Glomerular endothelial cell (primary cell): Measurements from ENCODE around the gene DHRSX. TPM values are rescaled to one million over a fixed set of nuclear protein-coding genes. Genes with fewer than 3 reads are reported as not detected.
"Not testable (repeated sequence)": the region's sequence is repeated elsewhere in the genome, so short reads cannot be mapped to it uniquely, and the experiment has no call there.

Experiments
- DNase-seq: peaks from one replicate; pipeline ENCODE4 v3.0.0-alpha.2; 2011; ENCODE audit warnings: low read depth, low spot score; ENCODE audit errors: extremely low read depth
- total RNA-seq: library from RNA; depleted of rRNA; stranded (reverse); fragments of >200 nt; gene quantifications from 2 replicates; pipeline ENCODE4 v1.2.3, GENCODE V29; 2015

The DHRSX gene
- total RNA-seq, 1 donor from 2014 or later: 22.5 TPM

DNA sequence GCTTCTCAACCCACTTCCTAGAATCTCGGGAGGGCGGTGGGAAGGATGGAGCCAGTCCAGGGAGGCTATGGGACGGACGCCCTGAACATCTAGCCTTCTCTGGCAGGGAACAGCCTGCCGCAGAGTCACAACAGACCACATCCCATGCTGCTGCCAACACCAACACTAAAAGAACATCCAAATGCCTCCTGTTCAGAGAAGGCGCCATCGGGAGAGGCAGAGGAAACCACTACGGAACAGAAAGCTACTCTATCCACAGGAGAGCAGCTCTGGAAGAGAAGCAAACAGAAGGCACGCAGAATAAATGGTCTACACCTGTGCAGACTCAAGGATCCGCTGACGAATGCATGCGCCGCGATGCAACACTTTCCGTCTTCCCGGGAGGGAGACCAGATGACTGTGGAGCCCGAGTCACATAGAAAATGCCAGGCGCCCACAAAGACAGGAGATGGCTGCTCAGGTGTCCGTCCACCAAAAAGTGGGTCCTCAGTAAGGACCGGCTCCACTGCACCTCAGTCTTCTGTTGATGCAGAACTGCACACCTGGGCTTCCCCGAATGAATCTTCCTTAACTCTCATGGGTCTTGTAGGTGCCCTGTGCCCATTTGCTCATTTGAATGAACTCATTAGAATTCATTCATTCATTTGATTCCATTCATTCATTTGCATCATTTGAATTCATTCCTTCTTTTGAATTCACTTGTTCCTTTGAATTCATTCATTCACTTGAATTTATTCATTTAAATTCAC lies 217.5 kb downstream of the DHRSX start:
- no peak for DNase-seq

DNA sequence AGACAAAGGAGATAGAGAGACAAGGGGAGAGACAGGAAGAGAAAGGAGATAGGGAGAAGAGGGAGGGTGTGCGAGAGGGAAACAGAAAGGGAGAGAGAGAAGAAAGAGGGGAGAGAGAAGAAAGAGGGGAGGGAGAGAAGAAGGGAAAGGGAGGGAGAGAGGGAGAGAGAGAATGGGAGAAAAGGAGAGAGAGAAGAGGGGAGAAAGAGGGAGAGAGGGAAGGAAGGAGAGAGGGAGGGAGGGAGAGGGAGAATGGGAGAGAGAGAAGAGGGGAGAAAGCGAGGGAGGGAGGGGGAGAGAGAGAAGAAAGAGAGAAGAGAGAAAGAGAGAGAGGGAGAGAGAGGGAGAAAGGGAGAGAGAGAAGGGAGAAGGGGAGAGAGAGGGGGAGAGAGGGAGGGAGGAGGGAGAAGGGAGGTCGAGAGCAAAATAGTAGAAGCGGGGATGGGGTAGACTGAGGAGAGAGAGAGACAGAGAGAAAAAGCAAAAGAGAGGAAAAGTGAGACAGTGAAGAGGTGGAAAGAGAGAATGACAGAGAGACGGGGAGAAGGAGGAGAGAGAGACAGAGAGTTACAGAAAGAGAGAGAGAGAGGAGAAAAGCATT lies 218.2 kb downstream of the DHRSX start:
- no peak for DNase-seq

DNA sequence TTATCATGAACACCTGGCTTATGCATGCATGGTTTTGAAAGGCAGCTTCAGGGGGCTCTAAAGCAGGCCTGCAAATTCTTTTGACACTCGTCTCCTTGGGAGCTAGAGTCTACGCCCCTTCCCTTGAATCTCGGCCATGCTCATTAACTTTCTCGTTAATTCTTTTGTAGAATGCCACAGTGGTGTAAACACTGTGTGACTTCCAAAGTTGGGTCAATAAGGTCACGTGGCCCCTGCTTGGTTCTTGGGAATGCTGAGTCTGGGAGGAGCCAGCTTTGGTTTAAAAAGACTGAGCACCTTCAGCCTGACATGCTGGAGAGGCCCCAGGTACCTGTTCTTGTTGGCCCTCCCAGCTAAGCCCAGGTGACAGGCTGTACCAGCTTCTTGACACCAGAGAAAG lies 228.4 kb downstream of the DHRSX start:
- no peak for DNase-seq

DNA sequence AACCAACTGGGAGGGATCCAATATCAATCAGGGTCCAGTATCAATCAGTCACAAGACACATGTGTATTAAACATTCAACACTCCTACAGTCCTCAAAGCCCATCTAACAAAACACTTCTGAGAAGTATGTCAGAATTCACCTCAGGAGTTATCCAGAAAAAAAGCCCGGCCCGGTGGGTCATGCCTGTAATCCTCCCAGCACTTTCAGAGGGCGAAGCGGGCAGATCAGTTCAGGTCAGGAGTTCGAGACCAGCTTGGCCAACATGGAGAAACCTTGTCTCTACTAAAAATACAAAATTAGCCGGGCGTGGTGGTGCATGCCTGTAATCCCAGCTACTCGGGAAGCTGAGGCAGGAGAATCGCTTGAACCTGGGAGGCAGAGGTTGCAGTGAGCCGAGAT lies 229.2 kb downstream of the DHRSX start:
- not testable (repeated sequence) for DNase-seq

GRCh38 chrX:2270783-2271182 lies 230.0 kb downstream of the DHRSX start:
- not testable (repeated sequence) for DNase-seq

- DNase-seq: no peak
Measured at GRCh38 chrX:2267890-2268289, 232.9 kb downstream of the DHRSX start.

DNA sequence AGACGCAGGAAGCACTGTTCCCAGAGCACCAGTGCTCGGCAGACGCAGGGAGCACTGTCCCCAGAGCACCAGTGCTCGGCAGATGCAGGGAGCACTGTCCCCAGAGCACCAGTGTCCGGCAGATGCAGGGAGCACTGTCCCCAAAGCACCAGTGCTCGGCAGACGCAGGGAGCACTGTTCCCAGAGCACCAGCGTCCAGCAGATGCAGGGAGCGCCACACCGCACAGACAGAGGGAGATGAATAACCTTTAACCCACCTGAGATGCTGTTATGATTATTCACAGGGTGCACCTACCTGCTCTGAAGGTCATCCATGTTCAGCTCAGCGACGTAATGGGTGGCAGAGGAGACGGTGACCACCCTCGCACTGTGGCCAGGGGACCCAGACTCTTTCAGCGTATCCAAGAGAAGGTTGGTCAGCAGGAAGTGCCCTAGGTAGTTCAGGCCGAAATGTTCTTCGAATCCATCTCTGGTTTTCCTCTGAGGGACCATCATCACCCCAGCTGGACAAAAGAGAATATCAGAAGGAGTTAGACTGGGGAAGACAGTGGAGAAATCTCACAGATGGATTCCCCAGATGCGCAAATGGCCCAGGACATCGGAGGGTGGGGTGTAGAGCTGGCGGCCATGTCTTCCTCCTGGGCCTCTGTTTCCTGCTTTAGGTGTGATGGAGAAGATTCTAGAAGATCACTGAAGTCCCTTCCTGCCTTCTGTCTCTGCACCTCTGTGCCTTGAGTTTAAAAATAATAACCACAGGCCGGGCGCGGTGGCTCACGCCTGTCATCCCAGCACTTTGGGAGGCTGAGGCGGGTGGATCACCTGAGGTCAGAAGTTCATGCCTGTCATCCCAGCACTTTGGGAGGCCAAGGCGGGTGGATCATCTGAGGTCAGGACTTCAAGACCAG lies 234.1 kb downstream of the DHRSX start:
- DNase-seq: no peak

GRCh38 chrX:2265658-2266444 lies 234.9 kb downstream of the DHRSX start:
- DNase-seq: not testable (repeated sequence)

DNA sequence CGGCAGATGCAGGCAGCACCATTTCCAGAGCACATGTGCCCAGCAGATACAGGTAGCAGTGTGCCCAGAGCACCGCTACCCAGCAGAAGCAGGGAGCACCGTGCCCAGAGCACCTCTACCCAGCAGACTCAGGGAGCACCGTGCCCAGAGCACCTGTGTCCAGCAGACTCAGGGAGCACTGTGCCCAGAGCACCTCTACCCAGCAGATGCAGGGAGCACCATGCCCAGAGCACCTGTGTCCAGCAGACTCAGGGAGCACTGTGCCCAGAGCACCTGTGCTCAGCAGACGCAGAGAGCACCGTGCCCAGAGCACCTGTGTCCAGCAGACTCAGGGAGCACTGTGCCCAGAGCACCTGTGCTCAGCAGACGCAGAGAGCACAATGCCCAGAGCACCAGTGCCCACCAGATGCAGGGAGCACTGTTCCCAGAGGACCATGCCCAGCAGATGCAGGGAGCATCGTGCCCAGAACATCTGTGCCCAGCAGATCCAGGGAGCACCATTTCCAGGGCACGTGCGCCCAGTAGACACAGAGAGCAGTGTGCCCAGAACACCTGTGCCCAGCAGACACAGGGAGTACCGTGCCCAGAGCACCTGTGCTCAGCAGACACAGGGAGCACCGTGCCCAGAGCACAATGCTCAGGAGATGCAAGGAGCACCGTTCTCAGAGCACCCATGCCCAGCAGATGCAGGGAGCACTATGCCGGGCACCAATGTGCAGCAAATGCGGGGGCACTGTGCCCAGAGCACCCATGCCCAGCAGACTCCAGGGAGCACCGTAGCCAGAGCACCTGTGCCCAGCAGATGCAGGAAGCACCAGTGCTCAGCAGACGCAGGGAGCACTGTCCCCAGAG lies 236.4 kb downstream of the DHRSX start:
- no peak for DNase-seq

GRCh38 chrX:2263203-2263602 lies 237.6 kb downstream of the DHRSX start:
- DNase-seq: no peak

GRCh38 chrX:2262668-2263055 lies 238.1 kb downstream of the DHRSX start:
- DNase-seq: no peak

GRCh38 chrX:2261831-2262667 lies 238.7 kb downstream of the DHRSX start:
- no peak for DNase-seq

DNA sequence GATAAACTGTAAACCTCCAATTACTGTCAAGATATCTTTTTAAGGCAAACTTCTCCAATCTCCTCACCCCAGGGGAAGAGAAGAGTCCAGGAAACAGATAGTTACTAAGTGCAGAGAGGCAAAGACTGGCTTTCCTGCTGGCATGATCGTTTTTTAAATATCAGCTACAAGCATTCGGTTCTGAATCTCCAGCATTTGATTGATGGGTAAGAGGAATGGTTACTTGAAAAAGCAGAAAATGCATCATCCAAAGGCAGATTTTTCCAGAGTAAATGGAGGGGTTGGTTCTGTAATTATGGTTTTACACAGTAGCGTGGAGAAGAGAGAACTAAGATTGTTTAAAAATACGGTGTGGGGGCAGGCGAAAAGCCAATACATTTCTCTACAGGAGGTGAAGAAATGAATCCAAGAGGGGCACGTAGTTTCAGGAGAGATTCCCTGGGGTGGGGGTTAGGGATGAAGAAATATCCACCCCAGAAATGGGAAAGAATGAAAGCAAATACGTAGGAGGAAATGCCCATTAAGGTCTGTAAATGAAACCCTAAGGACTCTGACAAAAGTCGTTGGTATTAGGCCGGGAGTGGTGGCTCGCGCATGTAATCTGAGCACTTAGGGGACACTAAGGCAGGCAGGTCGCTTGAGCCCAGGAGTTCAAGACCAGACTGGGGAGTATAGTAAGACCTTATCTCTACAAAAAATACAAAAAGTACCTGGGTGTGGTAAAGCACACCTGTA lies 248.3 kb downstream of the DHRSX start:
- DNase-seq: no peak

GRCh38 chrX:2251211-2251610 lies 249.6 kb downstream of the DHRSX start:
- no peak for DNase-seq

DNA sequence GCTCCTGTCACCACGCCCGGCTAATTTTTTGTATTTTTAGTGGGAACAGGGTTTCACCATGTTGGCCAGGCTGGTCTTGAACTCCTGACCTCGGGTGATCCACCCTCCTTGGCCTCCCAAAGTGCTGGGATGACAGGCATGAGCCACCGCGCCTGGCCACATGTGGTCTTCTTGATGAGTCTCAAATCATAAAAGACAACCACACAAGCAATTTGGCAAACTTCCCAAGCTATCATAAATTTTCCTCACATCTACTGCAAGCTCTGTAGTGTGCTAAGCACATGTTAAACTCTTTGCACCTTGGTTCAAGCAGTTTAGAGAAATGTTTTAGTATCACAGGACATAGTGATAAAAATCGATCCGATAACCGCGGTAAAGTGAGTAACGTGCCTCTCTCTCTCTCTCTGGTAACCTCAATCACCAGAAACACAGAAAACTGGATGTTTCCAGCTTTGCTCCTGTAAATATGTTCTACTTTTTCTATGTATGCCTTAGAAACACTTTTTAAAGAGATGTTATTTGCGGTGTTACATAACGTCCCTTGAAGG lies 256.8 kb downstream of the DHRSX start:
- DNase-seq: no peak

- DNase-seq: no peak
Measured at GRCh38 chrX:2242980-2243379, 257.8 kb downstream of the DHRSX start.

GRCh38 chrX:2242326-2242725 lies 258.4 kb downstream of the DHRSX start:
- DNase-seq: no peak

GRCh38 chrX:2241496-2241895 lies 259.3 kb downstream of the DHRSX start:
- DNase-seq: not testable (repeated sequence)
